GM12872 (cell line): ENCODE results near the gene SLC9A9.

Experiments
- TF ChIP-seq, protein P1 (sequence below): IDR thresholded peaks from 3 replicates; pipeline ENCODE4 v1.5.1; 2011; ENCODE audit warnings: low read depth, mild to moderate bottlenecking, low read length, moderate library complexity; ENCODE audit not compliant: insufficient read depth

Gene SLC9A9

DNA sequence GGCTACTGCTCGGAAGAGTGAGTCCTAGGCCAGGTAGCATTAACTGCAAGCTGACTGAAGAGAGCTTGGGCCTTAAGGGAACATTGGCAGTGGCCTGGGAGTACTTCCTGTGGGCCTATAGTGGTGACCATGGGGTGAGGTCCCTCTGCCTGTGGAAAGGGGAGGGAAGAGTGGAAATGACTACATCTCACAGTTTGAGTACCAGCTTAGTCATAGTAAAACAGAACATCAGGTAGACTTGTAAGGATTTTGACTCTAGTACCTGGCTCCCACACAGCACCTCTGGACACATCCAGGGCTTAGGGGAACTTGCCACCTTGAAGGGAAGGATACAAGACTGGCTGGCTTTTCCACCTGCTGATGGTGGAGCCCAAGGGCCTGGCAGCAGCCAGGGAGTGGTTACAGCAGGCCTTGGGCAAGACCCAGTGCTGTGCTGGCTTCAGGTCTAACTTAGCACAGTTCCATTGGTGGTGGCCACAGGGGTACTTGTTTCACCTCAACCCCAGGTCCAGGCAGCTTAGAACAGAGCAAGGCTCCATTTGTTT, 147.8 kb downstream of the SLC9A9 start:
- TF ChIP-seq, protein P1, sequence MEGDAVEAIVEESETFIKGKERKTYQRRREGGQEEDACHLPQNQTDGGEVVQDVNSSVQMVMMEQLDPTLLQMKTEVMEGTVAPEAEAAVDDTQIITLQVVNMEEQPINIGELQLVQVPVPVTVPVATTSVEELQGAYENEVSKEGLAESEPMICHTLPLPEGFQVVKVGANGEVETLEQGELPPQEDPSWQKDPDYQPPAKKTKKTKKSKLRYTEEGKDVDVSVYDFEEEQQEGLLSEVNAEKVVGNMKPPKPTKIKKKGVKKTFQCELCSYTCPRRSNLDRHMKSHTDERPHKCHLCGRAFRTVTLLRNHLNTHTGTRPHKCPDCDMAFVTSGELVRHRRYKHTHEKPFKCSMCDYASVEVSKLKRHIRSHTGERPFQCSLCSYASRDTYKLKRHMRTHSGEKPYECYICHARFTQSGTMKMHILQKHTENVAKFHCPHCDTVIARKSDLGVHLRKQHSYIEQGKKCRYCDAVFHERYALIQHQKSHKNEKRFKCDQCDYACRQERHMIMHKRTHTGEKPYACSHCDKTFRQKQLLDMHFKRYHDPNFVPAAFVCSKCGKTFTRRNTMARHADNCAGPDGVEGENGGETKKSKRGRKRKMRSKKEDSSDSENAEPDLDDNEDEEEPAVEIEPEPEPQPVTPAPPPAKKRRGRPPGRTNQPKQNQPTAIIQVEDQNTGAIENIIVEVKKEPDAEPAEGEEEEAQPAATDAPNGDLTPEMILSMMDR = no peak

DNA sequence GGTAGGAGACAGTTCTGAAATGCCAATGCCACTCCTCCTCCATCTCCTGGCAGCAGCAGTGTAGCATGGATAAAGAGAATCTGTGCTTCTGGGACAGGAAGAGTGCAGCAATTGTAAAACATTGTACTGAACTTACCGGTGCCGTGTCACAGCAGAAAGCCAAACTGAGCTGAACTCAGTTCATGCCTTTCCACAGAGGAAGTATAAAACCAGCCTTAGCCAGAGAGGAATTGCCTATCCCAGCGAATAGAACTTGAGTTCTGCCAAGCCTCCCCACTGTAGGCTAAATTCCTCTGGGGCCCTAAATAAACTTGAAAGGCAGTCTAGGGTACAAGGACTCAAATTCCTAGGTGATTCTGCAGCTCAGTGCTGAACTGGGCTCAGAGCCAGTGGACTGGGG, 148.8 kb downstream of the SLC9A9 start:
- TF ChIP-seq, protein P1 = no peak

DNA sequence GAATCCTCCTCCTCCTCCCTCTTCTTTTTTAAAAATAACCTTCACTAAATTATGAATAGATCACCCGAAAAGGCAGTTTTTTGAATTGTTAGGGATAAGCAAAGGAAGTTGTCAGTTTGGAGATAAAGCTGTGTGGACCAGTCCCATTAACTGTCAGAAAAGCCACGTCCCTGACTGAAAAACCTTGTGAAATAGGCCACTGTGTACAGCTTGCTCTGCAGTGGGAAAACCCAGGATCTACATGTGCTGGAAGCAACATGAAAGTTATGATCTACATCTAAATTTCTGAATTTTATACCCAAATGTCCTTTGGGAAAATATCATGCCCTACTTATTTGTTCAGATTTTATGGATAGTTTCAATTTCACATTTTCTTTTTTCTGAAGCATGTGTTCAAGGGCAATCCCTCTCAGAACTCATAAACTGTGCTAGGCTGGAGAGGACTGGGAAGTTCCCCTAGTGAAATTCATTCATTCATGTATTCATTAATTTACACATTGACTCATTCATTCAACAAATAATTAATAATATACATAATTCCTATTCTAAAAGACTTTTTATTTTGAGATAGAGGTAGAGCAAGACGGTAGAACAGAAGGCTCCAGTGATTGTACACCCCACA, 149.5 kb downstream of the SLC9A9 start:
- TF ChIP-seq, protein P1 = no peak

DNA sequence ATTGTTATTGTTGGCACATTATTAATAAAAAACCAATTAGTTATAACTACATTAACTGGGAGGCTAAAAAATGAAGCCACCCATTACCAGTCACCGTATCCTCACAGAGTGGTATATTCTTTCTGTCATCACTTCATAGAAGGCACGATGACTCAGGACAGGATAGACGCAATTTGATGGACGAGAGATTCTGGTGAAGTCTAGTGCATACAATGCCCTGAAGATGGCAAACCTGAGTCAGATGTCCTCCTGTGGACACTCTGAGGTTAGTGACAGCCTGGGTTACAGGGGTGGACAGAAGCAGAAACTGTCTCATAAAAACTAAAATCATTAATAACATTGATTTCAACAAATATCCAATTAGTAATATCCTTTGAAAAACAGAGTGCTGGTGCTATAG, 150.3 kb downstream of the SLC9A9 start:
- TF ChIP-seq, protein P1 = no peak

DNA sequence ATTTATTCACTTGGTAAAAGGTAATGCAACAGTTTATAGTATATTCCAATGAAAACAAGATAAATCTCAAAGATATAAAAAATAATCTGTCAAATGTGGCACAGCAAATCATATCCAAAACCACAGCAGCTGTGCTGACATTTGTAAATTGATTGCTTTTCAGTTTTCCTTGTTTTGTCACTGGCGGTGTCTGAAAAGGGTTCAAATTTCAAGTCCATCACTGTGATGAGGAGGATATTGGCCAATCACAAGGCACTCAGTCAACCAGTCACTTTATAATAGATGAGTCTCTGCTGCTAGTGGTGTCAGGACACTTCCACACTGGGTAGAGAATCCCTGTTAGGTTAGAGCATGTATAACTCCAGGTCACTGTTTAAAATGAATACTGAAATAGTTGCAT, 154.8 kb downstream of the SLC9A9 start:
- TF ChIP-seq, protein P1 = no peak

DNA sequence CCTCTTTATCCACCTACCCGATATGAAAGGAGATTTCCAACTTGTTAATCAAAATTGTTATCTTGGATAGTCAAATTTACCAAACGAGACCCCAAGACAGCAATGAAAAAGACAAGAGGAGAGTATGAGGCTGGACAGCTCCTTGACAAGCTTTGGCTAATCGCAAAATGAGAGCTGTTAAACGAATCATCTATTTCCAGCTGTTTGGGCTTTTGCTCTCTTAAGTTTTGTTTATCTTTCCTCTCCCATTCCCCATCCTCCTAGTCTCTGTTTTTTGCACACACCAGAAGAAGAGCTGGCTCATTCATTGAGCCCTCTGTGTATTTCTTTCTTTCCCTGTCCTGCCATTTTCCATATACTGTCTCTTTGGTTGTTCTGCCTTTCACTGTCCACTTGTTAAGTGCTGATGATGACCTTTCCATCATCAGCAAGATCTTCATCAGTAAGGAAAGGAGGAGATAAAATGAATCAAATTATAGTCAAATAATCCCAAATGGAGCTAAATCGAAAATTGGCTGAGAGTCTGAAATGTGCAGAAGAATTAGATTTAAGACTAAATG, 161.6 kb downstream of the SLC9A9 start:
- TF ChIP-seq, protein P1 = no peak

DNA sequence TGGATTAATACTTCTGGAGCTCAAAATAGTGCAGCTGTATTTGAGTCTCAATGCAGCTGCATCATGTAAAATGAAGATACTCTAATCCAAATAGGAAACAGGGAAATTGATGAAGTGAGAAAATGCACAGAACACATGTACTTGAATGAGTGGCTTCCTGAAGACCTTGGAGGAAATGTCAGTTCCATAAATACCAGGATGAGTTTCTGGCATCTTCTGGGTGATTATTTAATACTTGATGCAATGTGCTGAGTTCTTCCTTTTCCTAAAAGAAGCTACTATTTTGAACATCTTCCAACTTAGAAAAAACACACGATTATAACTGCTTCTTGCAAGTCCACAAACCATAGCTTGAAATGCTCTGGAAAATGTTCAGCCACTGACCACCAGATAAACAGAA, 162.8 kb downstream of the SLC9A9 start:
- TF ChIP-seq, protein P1 = no peak
